ENCODE results near the gene MYOG. TPM values are rescaled to one million over a fixed set of nuclear protein-coding genes. Genes with fewer than 3 reads are reported as not detected.

Gene MYOG
- total RNA-seq, 1 experiment from 2014 or later = not detected

DNA sequence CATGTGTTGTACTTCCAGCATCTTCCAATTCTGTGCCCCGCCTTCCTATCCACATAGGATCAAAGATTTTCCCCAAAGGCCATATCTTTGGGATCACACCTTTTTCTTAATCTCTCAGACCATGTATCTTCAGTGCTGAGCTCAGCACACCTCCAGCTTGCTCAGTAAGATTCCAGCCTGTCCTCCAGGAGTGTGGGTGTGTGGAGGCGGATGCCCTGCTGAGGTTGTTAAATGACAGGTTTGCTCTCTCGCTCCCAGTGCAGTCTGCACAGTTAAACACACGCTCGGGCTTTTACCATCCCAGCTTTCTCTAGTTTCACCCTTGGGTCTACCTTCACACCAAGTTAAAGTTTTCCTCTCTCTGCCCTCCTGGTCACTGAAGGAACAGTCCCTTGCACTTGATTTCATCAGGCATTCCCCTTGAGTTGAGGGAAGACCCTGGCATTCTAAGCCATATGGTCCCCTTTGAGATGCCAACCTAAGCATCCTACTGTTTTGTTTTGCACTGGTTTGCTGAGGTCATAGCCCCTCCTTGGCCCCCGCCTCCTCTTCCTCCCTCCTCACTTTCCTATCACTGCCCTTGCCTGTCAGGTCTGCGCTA lies 13.7 kb downstream of the MYOG start:
- DNase-seq (ENCODE audit: low spot score) = no peak

DNA sequence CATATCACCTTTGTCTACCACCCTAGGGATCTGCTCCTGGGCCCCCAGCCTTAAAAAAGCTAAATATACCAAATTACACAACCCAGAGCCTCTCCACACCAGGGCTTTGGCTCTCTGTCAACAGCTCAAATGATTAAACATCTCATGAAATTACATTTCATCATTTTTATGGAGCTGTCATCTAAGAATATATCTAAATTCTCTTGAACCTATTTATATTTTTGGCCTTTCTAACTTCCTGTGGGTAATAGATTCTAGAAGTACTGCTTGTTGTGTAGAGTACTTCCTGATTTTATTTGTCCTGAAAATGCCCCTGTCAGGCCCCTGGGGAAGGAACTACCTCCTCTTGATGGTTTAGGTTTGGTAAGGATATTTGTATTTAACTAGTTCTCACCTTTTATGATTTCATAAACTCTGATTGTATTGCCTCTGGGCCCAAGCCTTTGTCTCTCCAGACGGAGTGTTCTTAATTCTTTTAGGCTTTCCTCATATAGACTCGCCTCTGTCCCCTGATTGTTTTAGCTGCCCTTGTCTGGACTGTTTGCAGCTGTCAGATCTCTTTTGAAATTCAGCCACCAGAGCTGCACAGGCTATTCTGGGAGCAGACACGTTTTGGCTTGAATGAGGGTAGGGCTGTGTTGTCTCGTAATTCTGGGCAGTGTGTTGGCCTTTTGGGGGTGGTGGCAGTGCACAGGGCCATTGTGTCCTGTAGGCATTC lies 16.6 kb downstream of the MYOG start:
- DNase-seq (ENCODE audit: low spot score) = no peak

- DNase-seq (ENCODE audit: low spot score) = no peak
Observed at GRCh38 chr1:203066965-203067364, 18.8 kb downstream of the MYOG start.

DNA sequence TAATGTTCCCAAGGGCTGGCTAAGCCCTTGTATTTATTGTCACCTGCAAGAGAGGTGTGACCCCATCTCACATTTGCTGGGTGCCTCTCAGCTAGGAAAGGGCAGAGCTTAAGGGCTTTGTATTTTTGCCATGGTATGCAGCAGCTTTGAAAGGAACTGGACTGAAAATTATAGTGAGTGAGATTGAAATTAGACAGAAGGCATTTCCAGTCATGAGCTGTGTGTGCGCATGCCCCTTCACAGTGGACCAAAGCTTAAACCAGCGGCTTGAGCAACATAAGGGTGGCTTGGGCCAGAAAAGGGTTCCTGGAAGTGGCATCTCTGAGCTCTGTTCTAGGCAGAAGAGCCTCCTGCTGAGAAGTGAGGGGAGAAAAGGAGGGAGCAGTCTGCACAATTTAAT lies 19.8 kb downstream of the MYOG start:
- no peak for DNase-seq (ENCODE audit: low spot score)

GRCh38 chr1:203065191-203065590 lies 20.6 kb downstream of the MYOG start:
- DNase-seq (ENCODE audit: low spot score) = no peak

DNA sequence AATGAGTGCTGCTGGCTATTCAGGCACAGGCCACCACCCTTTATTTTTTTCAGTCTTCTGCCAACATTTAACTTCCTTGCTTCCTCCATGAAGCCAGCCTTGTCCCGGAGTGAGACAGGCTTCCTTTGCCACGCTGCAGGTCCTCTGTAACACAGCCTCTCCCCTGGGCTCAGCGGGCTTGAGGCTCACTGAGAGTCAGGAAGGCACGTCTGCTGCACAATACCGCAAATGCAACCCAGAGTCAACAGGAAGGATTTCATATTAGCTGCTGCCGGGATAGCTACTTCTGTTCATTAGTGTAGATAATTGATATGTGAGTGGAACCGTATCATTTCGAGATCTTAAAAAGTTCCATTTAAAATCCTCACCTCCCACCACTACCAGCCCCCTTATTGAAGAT lies 22.5 kb downstream of the MYOG start:
- DNase-seq (ENCODE audit: low spot score) = no peak

GRCh38 chr1:203060115-203060514 lies 25.7 kb downstream of the MYOG start:
- no peak for DNase-seq (ENCODE audit: low spot score)

DNA sequence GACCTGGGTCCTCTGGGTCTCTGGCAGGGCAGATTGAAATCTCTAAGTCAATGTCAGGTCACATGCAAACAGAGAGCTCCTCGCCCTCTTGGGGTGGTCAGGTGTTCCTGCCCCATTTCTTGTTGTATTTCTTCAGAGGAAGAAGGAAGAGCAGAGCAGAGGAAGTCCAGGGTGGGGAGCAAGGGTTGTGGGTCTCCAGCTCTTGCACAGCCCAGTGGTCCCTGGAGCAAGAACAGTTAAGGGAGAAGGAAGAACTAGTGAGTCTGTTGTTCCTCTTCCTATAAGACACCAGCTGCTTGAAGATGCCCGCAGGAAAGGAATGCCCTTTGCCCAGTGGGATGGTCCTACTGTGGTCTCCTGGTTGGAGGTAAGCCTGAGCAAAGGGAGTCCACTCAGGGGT lies 26.3 kb downstream of the MYOG start:
- no peak for DNase-seq (ENCODE audit: low spot score)

DNA sequence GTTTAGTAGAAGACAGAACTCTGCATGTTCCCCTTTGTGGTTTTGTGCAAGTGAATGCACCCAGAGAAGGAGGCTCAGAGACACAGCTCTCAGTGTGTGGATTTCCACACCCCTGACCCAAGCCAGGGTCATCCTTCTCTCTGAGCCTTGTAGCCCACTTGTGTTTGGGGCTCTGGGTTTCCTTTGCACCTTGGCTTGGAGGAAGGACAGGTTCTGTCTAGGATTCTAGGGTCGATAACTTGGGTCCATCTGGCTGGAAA lies 27.2 kb downstream of the MYOG start:
- DNase-seq (ENCODE audit: low spot score) = no peak

GRCh38 chr1:203057911-203058675 lies 27.7 kb downstream of the MYOG start:
- no peak for DNase-seq (ENCODE audit: low spot score)

DNA sequence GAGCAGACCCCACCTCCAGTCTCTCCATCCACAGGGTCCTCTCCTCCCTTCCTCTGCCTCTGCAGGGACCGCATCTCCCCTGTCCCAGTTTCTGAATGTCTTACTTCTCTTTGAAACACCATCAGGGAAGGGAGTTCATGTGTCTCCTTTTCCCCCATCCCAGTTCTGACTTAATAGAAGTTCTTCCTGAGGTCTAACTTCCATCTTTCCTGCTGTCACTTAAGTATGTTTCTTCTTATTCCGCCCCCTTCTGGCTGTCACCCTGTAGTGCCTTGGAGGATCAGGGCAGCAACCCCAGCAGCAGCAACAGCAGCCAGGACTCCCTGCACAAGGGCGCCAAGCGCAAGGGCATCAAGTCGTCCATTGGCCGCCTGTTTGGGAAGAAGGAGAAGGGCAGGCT lies 29.3 kb downstream of the MYOG start:
- DNase-seq (ENCODE audit: low spot score) = no peak

- DNase-seq (ENCODE audit: low spot score) = no peak
Observed at GRCh38 chr1:203056012-203056411, 29.8 kb downstream of the MYOG start.

GRCh38 chr1:203055161-203055799 lies 30.5 kb downstream of the MYOG start:
- no peak for DNase-seq (ENCODE audit: low spot score)

DNA sequence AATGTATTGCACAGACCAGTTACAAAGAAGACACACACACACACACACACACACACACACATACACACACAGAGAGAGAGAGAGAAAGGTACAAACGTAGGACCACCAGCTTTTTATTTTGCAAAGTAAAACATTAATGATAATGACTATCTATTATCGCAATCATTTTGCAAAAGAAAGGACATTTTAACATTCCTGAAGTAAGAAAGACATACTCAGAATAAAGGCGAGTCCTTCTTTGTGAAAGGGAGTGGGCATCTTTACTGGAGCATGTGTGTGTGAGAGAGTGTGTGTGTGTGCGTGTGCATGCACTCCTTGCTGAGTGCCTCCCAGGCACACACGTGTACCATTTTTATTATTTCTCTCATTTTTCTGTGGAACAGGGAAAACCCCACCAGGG lies 31.2 kb downstream of the MYOG start:
- DNase-seq (ENCODE audit: low spot score) = no peak

DNA sequence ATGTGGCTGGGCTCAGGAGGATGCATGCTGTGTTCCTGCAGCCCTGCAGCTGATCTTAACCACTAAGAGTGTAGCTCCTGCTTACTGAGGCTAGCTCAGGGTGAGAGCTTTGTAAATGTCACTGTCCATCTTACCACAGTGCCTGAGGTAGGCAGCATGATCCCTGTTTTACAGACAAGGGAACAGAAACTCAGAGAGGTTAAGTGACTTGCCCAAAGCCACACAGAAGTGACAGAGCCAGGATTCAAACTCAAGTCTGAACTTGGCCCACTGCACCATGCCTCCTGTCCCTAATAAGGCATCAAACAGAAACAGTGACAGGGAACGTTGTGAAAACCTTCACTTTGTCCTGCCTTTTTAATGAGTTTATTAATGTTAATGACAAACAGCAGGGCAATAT lies 31.6 kb downstream of the MYOG start:
- no peak for DNase-seq (ENCODE audit: low spot score)

- no peak for DNase-seq (ENCODE audit: low spot score)
Observed at GRCh38 chr1:203052601-203053000, 33.2 kb downstream of the MYOG start.

GRCh38 chr1:203051841-203052324 lies 33.9 kb downstream of the MYOG start:
- no peak for DNase-seq (ENCODE audit: low spot score)

- no peak for DNase-seq (ENCODE audit: low spot score)
Observed at GRCh38 chr1:203050826-203051225, 35.0 kb downstream of the MYOG start.

- no peak for DNase-seq (ENCODE audit: low spot score)
Observed at GRCh38 chr1:203049576-203050180, 36.1 kb downstream of the MYOG start.

DNA sequence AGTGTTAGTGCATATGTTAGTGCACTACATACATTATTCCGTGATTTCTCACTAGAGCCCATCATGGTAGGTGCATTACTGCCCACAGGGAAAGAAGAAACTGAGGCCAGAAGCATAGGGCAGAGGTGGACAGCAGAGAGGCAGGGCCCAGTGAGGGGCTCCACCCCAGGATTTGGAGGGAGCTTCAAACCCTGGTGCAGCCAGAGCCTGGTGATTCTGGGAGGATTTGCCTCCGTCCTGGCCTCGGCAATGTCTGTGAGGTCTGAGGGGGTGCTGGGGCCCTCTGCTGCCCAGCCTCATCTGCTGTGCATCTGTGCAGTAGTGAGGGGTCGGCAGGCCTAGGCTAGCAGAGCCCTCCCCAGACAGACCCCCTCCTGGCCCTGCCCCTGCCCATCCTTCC lies 36.7 kb downstream of the MYOG start:
- no peak for DNase-seq (ENCODE audit: low spot score)

DNA sequence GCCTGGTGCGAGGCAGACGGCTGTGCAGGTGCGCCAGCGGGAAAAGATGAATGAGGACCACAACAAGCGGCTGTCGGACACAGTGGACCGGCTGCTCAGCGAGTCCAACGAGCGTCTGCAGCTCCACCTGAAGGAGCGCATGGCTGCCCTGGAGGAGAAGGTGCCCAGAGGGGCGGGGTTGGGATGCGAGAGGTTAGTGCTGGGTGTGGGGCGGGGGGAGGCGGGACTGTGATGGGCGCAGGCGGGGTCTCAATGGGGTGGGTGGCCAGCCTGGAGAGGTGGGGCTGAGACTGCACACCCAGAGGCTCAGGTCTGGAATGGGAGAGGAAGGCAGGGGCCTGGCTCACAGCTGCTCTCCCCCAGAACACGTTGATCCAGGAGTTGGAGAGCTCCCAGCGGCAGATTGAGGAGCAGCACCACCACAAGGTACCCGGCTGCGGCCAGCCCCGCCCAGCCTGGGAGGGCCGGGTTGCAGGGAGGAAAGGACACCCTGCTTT lies 37.2 kb downstream of the MYOG start:
- DNase-seq (ENCODE audit: low spot score) = no peak

DNA sequence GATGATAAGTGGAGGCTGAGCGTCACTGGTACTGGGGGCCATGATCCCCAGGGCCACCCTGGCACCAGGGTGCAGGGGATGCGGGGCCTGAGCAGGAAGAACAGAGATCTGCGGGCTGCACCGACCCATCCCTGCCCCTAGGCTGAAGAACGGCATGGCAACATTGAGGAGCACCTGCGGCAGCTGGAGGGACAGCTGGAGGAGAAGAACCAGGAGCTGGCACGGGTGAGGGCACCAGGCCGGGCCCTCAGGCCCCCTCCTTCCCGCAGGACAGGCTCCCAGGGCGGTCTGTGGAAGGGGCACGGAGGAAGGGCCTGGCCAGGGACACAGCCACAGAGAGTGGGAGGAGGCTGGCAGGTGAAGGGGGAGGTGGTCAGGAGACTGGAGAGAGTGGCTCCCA lies 37.7 kb downstream of the MYOG start:
- no peak for DNase-seq (ENCODE audit: low spot score)
